COR-L47 (cell line): ENCODE measurements around the gene UTS2R.
A peak's percentile ranks its signal among the peaks of the same experiment; 100 is the strongest.
"Not testable (repeated sequence)": the region's sequence is repeated elsewhere in the genome, so short reads cannot be mapped to it uniquely, and the experiment has no call there.

ENCODE experiments used
- DNase-seq: peaks from one replicate; lab custom pipeline; 2025; lab: John Stamatoyannopoulos, UW

Gene UTS2R

DNA sequence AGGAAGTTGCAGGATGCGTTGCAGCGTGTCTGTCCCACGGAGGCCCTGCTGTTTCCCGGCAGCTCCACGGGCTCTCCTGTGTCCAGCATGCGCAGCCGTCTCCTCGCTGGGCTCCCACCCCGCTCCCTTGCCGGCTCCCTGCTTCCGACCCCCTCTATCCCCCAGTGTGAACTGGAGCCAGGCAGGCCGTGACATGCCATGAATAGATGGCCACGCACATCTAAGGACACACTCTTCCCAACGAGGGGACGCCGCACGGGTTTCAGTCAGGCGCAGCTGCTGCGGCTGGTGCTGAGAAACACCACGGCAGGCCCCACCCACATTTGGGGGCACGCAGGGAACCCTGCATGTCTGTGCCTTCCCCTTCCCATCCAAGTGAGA is 37.4 kb downstream of the UTS2R start:
- DNase-seq = no peak

DNA sequence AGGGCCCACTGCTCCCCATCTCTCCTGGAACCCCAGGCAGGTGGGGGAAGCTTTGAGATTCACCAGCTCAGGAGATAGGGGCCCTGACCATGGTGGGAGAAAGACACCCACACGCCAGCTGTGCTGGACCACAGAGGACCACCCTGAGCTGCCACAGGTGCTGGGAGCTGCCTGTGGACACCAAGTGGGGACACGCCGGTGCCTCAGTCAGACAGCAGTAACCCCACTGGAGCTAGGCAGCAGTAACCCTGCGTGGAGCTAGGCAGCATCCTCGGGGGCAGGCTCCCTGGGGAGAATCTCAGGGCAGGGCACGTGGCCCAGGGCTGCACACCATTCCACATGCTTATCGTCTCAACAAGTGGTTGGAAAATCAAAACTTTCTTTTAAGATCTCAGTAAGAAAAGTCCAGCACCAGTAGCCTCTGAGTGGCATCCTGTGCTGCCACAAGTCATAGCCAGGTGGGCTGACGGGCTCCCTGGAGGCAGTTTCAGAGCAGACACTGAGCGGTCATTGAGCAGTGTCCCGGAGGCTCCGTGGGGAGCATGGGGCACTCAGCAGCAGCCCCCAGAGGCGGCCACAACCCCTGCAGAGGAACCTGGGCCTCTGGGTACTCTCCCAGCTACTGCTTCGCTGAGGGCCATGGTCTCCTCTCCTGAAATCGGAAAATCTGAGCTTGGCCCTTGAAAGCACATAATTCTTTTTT is 38.6 kb downstream of the UTS2R start:
- DNase-seq = no peak

DNA sequence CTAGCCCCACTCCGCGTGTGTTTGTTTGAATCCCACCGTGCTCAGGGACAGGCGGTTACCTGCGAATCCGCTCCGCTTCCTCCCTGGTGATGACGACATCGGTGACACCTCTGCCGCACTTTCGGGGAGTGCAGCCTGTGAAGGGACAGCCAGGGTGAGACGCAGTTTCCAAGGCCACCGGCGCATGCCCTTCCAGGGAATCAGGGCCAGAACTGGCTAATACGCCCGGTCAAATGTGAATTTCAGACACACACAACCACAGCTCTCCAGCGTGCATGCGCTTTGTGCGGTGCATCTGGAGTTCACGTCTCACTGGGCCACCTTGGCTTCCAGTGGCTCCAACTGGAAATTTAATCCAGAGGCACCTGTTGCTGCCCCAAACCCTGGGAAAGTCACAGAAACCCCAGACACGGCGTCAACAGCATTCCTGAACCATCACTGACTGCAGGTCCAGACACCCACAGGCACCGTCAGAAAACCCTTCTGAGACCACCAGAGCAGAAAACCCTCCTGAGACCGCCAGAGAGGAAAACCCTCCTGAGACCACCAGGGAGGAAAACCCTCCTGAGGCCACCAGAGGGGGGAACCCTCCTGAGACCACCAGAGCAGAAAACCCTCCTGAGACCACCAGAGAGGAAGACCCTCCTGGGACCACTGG is 40.0 kb downstream of the UTS2R start:
- DNase-seq = no peak

DNA sequence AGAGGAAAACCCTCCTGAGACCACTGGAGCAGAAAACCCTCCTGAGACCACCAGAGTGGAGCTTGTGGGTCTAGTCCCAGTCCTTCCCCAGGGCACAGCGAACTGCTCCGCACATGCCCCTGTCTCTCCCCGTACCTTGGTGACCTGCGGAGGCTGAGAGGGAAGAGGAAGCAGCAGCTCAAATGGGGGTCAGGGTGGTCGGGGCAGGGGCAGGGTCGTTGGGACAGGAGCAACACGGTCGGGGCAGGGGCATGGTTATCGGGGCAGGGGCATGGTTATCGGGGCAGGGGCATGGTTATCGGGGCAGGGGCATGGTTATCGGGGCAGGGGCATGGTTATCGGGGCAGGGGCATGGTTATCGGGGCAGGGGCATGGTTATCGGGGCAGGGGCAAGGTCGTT is 40.5 kb downstream of the UTS2R start:
- not testable (repeated sequence) for DNase-seq

DNA sequence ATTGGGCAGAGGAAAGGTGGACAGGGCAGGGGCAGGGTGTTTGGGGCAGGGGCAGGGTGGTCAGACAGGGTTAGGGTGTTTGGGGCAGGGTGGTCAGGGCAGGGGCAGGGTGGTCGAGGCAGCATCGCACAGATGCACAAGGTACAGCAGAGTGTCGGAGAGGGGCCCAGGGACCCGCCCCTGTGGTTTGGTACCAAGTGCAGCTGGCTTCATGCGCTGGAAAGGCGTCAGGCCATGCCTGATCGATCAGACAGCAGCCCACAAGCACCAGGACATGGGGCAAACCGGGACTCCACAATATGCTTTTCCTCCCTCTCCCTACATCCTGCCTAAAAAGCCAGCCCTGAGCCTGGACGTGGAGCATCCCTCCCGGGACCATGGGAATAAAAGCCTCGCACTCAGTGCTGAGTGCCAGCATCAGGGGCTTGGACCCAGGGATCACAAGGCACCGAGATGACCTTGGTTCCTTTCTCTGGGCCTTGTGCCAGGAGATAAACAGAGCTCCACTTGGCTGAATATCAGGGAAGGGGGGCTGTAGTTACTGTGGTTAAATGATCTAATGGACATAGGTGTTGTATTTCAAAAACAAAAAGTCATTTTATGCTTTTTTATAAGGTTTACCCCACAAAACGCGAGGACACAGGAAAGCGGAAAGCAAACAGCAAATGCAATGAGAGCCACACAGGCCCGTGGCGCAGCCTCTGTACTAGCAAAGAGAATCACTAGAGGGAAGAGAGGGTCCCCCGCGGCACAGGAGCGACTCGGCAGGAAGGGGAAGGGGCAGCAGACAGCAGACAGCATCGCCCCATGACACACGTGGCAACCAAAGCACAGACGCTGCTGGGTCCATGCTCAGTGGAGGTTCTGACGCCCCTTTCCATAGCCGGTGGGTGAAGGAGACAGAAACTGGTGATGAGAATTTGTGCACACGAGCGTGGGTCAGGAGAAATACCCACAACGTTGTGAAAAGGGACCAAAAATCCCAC is 41.3 kb downstream of the UTS2R start:
- DNase-seq = peak; percentile 48

DNA sequence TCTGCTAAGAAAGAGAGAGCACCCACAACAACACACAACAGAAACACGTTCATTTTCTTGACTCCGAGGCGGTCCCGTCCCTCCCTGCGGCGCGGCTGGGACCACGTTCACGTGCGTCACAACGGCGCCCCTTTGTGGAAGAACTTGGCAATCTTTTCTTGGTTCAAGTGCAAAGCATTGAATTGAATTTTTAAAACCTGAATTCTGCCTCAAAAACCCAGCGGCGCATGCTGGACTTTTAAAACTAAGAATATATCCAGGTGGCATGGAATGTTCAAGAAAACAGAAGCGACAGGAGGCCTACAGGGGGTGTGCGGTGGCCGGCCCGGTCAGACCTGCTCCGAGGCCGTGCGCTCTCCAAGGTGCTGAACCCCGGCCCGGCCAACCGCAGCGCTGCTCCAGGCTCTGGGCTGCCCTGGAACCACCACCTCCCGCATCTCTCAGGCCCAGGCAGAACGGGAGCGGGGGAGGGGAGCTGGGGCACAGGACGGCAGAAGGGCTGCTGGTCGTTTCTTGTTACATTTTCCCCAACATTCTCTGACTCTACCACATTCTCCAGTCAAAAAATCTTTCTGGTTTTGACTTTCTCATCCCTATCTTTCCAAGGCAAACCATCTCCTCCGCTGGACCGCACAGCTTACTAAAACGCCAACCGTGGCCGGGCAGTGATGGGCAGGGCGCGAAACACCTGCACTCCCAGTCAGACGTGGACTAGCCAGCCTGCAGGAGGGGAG is 43.1 kb downstream of the UTS2R start:
- peak; percentile 34 for DNase-seq

DNA sequence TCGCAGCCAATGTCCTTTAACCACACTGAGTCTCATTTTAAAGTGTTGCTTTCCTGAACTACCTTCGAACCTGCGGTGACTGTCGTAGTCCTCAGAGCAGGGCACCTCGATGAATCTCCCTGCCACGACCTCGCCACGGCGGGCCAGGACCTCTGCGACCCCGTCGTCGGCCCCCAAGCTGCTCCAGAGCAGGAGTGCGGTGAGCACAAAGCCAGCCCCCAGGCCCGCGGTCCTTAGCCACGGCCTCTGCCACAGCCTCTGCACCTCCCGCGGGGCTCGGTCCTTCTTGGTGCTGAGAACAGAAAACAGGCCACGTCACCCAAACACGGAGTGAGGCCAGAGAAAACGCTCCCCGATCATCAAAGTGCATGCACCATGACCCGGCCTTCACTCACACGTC is 43.8 kb downstream of the UTS2R start:
- DNase-seq = no peak

DNA sequence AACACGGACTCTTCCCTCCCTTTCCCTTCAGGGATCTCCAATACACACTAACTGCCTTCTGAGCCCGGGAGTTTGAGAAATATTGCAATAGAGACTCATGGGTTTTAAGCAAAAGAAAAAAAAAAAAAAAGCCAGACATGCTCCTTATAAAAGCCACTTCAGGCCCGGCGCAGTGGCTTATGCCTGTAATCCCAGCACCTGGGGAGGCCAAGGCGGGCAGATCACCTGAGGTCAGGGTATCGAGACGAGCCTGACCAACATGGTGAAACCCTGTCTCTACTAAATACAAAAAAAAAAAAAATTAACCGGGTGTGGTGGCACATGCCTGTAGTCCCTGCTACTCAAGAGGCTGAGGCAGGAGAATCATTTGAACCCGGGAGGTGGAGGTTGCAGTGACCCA is 44.2 kb downstream of the UTS2R start:
- no peak for DNase-seq

DNA sequence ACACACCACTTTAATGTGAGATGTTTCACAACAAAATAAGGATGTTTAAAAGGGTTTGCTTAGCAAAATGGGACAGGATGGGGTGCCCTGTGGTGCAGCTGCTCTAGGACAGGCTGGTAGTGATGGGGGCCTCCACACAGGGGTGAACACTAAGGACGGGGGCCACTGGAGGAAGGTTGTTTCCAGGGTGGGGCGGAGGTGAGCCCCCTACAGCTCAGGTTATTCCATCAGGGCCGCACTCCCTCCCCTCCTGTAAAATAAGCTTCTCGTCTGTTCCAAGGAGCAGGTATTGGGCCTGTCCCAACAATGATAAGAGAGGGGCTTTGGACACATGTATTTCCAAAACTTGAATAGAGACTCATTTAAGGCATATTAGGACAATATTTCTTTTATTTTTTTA is 44.7 kb downstream of the UTS2R start:
- DNase-seq = no peak

DNA sequence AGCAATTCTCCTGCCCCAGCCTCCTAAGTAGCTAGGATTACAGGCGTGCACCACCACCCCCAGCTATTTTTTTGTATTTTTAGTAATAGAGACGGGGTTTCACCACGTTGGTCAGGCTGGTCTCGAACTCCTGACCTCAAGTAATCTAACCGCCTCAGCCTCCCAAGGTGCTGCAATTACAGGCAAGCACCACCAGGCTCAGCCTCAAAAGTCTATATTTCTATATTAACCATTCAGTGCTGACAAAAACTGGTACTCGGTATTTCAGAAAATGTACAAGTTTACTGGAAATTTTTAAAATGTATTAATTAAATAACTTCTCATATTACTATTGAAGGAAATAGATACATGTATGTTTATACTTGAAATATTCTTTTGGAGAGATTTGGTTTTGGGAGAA is 45.2 kb downstream of the UTS2R start:
- DNase-seq = no peak

DNA sequence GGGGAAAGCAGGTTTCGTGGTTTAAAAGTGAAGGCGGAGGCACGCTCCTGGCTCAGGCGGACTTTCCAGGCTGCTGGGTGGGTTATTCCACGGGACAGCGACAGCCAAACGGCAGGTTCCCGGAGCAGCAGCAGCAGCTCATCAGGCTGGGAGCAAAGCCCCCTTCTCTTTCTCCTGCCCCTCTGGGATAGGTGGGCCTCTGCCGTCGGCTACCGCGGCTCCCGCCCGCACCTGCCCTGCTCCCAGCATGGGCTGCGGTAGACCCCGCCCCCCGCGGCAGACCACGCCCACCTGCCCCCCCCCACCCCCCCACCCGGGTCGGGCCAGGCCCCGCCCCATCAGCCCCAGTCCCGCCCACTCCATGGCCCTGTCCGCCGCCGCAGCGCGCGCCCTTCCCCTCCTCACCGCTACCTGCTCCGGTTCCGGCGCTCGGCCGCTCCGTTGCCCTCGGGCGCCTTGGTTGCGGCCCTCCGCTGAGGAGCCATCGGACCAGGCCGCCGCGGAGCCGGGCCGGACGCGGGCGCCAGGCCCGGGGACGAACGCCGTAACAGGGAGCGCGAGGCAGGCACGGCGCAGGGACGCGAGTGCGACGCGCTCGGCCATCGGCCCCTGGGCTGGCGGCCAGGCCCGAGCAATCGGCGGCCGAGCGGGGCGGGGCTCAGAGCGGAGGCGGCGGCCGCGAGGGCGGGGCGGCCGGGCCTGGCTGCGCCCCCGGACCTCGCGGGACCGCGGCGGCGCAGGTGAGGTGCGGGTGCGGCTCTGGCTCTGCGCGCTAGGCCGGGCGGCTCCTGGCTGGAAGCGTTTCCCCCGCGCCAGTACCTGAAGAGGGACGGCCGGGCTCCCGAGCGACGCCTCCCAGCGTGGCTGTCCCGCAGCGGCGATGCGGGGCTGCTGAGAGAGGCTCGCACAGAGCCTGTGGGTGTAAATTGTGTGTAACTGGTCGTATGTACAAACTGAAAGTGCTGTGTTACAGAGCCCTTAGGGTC is 46.7 kb downstream of the UTS2R start, which contains the start of the genes HEXD and OGFOD3:
TSS of gene HEXD (plus strand) at position 347 of the 986 bp plus-strand sequence. CDS start 1,453 bp downstream, outside the sequence.
TSS of gene OGFOD3 (minus strand) at position 586 of the 986 bp plus-strand sequence. CDS start at position 485, 101 bp downstream.
- DNase-seq = peak; percentile 86

DNA sequence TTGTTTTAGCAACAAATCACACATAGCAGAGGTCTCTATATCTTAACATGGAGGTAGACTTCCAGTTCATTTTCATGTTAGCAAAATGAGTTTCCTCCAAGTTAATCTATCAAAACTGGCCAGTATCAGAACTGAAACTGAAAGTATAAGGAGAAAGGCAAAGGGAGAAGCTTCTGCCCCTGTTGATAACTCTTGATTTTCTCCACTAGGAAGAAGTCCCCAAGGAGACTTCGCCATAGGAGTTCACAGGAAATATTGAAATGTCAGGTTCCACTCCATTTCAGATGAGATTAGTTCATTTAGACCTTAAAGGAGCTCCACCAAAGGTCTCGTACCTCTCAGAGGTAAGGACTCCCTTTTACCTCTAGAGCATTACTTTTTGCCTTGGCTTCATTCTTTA is 48.0 kb downstream of the UTS2R start:
- no peak for DNase-seq

DNA sequence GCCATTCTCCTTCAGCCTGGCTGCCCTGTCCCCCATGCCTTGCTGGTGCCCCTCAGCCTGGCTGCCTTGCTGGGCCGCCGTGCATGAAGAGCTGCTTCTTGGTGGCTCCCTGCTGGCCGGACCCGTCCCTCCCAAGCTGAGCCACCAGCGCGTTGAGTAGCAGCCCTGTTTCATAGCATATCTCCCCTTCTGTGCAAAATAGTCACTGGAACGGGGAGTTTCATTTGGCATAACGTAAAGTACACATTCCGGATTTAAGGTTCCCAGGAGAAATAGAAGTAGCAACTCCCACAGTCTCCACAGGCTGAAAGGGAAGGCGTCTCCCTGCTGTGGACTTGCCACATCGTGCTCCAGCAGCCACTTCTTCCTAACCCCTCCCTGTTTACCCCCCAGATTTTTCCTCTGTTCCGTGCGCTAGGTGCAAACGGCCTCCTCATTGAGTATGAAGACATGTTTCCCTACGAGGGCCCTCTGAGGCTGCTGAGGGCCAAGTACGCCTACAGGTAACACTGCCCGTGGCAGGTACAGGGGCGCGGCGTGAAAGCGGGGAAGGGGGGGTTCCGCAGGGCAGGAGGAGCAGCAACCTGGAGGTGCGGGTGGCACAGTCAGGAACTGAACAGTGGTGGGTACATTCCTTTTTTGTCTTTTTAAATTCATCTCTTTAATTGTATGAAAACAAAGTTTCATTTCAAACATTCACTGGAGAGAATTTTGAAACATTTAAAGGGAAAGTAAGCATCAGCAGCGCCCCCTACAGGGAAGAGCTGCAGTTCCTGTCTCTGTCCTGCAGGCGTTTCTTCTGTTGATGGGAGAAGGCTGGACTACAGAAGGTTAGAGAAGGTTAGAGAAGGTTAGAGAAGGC is 52.7 kb downstream of the UTS2R start:
- no peak for DNase-seq

DNA sequence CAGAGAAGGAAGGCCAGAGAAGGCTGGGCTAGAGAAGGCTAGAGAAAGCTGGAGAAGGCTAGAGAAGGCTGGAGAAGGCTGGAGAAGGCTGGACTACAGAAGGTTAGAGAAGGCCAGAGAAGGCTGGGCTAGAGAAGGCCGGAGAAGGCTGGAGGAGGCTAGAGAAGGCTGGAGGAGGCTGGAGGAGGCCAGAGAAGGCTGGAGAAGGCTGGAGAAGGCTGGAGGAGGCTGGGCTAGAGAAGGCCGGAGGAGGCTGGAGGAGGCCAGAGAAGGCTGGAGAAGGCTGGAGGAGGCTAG is 53.2 kb downstream of the UTS2R start:
- no peak for DNase-seq
